ENCODE measurements around the gene SPEG. TPM values are rescaled to one million over a fixed set of nuclear protein-coding genes. Genes with fewer than 3 reads are reported as not detected.

The SPEG gene
- total RNA-seq, 4 donors from 2014 or later, result 6.7 to 10.2 (median 8.1) TPM

DNA sequence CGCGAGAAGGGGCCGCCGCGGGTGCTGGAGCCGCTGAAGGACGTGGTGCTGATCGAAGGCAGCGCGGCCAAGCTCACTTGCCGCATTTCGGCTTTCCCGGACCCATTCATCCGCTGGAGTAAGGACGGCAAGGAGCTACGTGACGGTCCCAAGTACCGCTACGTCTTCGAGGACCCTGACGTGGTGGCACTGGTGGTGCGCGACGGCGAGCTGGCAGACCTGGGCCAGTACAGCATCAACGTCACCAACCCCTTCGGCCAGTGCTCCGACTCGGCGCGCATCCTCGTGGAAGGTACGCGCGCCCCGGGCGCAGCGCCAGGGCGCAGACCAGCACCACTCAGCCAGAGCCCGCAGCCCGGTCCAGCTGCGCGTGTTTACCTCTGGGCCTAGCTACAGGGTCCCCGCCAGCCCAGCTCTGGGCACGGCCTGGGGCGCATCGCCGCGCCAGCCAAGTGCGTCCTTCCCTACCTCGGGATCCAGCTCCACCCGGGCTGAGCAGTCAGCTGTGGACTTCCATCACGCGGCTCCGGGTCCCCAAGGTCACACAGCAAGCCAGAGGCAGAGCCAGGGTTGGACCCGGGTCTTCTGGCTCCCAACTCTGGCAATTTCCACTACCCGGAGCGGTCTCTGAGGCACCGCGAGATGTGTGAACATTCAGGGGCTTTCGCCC lies 62.3 kb downstream of the SPEG start:
- H3K4me1 ChIP-seq, result peaks cover 0 to 38% (median 17%) of the 10 kb centered on the region in 4 donors

DNA sequence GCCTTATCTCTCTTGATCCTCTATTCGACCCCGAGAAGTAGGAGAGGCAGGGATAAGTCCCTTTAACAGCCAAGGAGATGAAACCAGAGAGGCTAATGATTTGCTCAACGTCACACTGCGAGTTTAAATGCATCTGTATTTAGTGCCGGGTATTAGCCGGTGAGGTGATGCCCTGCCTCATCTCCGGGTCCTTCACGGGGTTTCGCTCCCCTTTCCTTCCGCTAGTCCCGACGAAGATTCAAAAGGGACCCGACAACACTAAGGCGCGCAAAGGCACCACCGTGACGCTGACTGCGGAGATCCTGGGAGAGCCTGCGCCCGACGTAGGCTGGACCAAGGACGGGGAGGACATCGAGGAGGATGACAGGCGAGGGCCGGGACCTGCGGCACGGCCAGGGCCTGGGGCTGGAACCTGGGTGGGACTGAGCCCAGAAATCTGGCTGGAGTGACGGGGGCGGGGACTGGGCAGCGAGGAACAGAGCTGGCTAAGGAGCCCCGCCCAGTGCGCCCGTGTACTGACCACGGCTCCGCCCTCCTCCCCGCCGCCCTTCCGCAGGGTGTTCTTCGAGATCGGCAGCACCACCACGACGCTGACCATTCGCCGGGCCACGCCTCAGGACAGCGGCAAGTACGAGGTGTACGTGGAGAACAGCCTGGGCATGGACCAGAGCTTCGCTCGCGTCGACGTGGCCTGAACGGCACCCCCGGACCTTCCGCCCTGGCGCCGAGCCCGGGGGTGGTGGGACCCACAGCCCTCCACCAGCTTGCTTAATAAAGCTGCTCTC lies 63.0 kb downstream of the SPEG start:
- peak; percentile 79 to 85 for DNase-seq (ENCODE audit: low spot score in 2 of 2)
- WGBS, 2 donors, result 4 to 5% methylated on average over 42 to 46 of the region's 59 CpGs
- Histone ChIP-seq H3K4me1 (peaks cover 0 to 38% (median 17%) of the 10 kb centered on the region in 4 donors), H3K4me3 (peak overlapping the region; percentile 59 to 72 (median 66)), H3K36me3 (peaks cover 0 to 11% (median 0%) of the 10 kb centered on the region in 3 donors), H3K27ac (peak overlapping the region; percentile 90 to 97 (median 92)), H3K27me3 (peaks cover 0 to 38% of the 10 kb centered on the region in 2 donors), H3K9me3 (no peaks in the 10 kb centered on the region)
- TF ChIP-seq POLR2A (IDR thresholded peaks at IDR 0.05) (peak in 1 of 2 donors; percentile 18), EP300 (IDR thresholded peaks at IDR 0.05) (peak in 1 of 2 donors; percentile 72), CTCF (IDR thresholded peaks at IDR 0.05) (no peak)

More for the DNA sequence above, 62.3 kb downstream of the SPEG start:
- Histone ChIP-seq H3K4me3 (peak overlapping the region; percentile 59 to 72 (median 66)), H3K9me3 (no peaks in the 10 kb centered on the region), H3K27me3 (peaks cover 0 to 44% of the 10 kb centered on the region in 2 donors), H3K36me3 (peaks cover 0 to 4% (median 0%) of the 10 kb centered on the region in 3 donors), H3K27ac (peak overlapping the region in 1 of 4 donors; percentile 94)
- DNase-seq (ENCODE audit: low spot score in 2 of 2), result peak in 1 of 2 donors; percentile 15
- TF ChIP-seq POLR2A (IDR thresholded peaks at IDR 0.05) (no peak), CTCF (IDR thresholded peaks at IDR 0.05) (no peak), EP300 (IDR thresholded peaks at IDR 0.05) (no peak)
- 19 to 21% methylated on average over 25 to 46 of the region's 61 CpGs for WGBS, 2 donors

DNA sequence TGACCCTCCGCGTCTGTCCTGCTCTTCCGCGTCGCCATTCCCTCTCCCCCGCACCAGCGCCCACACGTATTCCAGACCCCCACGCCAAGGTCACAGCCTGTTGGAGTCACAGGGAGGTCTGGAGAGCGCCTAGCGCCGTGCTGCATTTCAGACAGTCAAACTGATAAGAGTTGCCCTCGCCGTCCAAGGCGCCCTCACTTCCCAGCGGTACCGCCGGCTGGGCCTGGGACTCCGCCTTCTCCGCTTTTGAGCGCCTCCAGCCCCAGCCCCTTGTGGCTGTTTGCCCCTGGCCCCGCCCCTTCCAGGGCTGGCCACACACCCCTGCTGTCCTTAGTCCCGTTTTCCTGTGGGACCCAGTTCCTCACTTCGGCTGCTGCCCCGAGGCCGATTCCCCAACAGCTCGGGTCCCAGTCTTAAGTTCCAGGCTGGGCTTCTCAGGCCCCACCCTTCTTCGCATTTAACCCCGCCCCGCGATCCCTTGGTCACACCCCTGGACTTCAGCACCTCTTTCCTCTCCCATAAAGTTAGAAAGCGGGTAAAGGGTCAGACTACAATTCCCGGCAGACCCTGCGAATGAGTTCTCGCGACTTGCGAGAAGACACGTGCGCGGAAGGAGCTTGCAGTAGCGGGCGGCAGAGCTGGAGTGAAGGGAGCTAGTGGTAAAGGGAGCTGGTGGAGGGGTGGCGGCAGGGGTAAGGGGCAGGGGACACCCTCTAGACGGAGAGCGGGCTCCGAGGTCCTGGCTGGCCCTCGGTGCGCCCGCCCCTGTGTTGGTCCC lies 63.8 kb downstream of the SPEG start, which contains the start of gene GMPPA:
Gene GMPPA, plus strand, starts transcription at position 612 of the 778 bp plus-strand sequence. CDS start 1,085 bp downstream, outside the sequence.
- TF ChIP-seq POLR2A (IDR thresholded peaks at IDR 0.05) (peak; percentile 25 to 76), CTCF (IDR thresholded peaks at IDR 0.05) (peak in 2 of 5 experiments; percentile 31 to 32), EP300 (IDR thresholded peaks at IDR 0.05) (peak; percentile 87 to 91)
- peaks cover 0 to 19% (median 0%) of the 10 kb centered on the region in 3 donors for H3K36me3 ChIP-seq
- H3K27ac ChIP-seq, result peak within 1 kb of the TSS; percentile 90 to 97 (median 92)
- H3K9me3 ChIP-seq, result no peaks in the 10 kb centered on the region
- peaks cover 0 to 38% (median 17%) of the 10 kb centered on the region in 4 donors for H3K4me1 ChIP-seq
- H3K27me3 ChIP-seq, result peaks cover 0 to 33% of the 10 kb centered on the region in 2 donors
- 0 to 1% methylated on average over 47 to 48 of the region's 49 CpGs for WGBS, 2 donors
- DNase-seq (ENCODE audit: low spot score in 2 of 2), result peak; percentile 91 to 98
- peak within 1 kb of the TSS; percentile 59 to 72 (median 66) for H3K4me3 ChIP-seq

GRCh38 chr2:219499058-219499307 lies 64.3 kb downstream of the SPEG start:
- Histone ChIP-seq H3K36me3 (peaks cover 0 to 24% (median 0%) of the 10 kb centered on the region in 3 donors), H3K4me1 (peaks cover 0 to 38% (median 17%) of the 10 kb centered on the region in 4 donors), H3K9me3 (no peaks in the 10 kb centered on the region), H3K27ac (peak overlapping the region; percentile 90 to 97 (median 92)), H3K4me3 (peak overlapping the region; percentile 59 to 72 (median 66)), H3K27me3 (peaks cover 0 to 28% of the 10 kb centered on the region in 2 donors)
- TF ChIP-seq EP300 (IDR thresholded peaks at IDR 0.05) (no peak), CTCF (IDR thresholded peaks at IDR 0.05) (no peak), POLR2A (IDR thresholded peaks at IDR 0.05) (no peak)
- WGBS, 2 donors, result 0% methylated on average over 3 of the region's 3 CpGs
- no peak for DNase-seq (ENCODE audit: low spot score in 2 of 2)

Data from tibial nerve (tissue), 4 donors.